ENCODE measurements around the gene MAGI3.
"Not testable (repeated sequence)": the region's sequence is repeated elsewhere in the genome, so short reads cannot be mapped to it uniquely, and the experiment has no call there.

Gene MAGI3

GRCh38 chr1:113442131-113442530 lies 51.8 kb downstream of the MAGI3 start:
- DNase-seq (ENCODE audit: low spot score) = no peak

- no peak for DNase-seq (ENCODE audit: low spot score)
Observed at GRCh38 chr1:113444857-113445256, 54.5 kb downstream of the MAGI3 start.

- no peak for DNase-seq (ENCODE audit: low spot score)
Observed at GRCh38 chr1:113451710-113452109, 61.4 kb downstream of the MAGI3 start.

GRCh38 chr1:113452921-113453770 lies 62.8 kb downstream of the MAGI3 start:
- no peak for DNase-seq (ENCODE audit: low spot score)

- no peak for DNase-seq (ENCODE audit: low spot score)
Observed at GRCh38 chr1:113453771-113454083, 63.4 kb downstream of the MAGI3 start.

GRCh38 chr1:113455374-113455773 lies 65.1 kb downstream of the MAGI3 start:
- no peak for DNase-seq (ENCODE audit: low spot score)

GRCh38 chr1:113456967-113457366 lies 66.7 kb downstream of the MAGI3 start:
- no peak for DNase-seq (ENCODE audit: low spot score)

- DNase-seq (ENCODE audit: low spot score) = no peak
Observed at GRCh38 chr1:113459279-113459678, 69.0 kb downstream of the MAGI3 start.

GRCh38 chr1:113467991-113468390 lies 77.7 kb downstream of the MAGI3 start:
- DNase-seq (ENCODE audit: low spot score) = no peak

- not testable (repeated sequence) for DNase-seq (ENCODE audit: low spot score)
Observed at GRCh38 chr1:113478427-113479195, 88.3 kb downstream of the MAGI3 start.

GRCh38 chr1:113479713-113480676 lies 89.7 kb downstream of the MAGI3 start:
- DNase-seq (ENCODE audit: low spot score) = no peak

- DNase-seq (ENCODE audit: low spot score) = not testable (repeated sequence)
Observed at GRCh38 chr1:113485131-113485530, 94.8 kb downstream of the MAGI3 start.

GRCh38 chr1:113488576-113489177 lies 98.4 kb downstream of the MAGI3 start:
- DNase-seq (ENCODE audit: low spot score) = no peak

GRCh38 chr1:113490384-113490783 lies 100.1 kb downstream of the MAGI3 start:
- DNase-seq (ENCODE audit: low spot score) = no peak

GRCh38 chr1:113493533-113493932 lies 103.2 kb downstream of the MAGI3 start:
- DNase-seq (ENCODE audit: low spot score) = no peak

- DNase-seq (ENCODE audit: low spot score) = no peak
Observed at GRCh38 chr1:113505357-113505756, 115.0 kb downstream of the MAGI3 start.

GRCh38 chr1:113507552-113508214 lies 117.4 kb downstream of the MAGI3 start:
- no peak for DNase-seq (ENCODE audit: low spot score)

- no peak for DNase-seq (ENCODE audit: low spot score)
Observed at GRCh38 chr1:113508364-113509164, 118.2 kb downstream of the MAGI3 start.

GRCh38 chr1:113509766-113510165 lies 119.5 kb downstream of the MAGI3 start:
- DNase-seq (ENCODE audit: low spot score) = not testable (repeated sequence)

GRCh38 chr1:113511269-113511668 lies 121.0 kb downstream of the MAGI3 start:
- DNase-seq (ENCODE audit: low spot score) = no peak

Data from hematopoietic multipotent progenitor cell treated with erythropoietin and hydrocortisone succinate and interleukin-3 and kit ligand, for 17 days (in vitro differentiated cells).